Coronary artery (tissue), 2 donors: ENCODE measurements around the gene RIN3.
"Not testable (repeated sequence)": the region's sequence is repeated elsewhere in the genome, so short reads cannot be mapped to it uniquely, and the experiment has no call there.

ENCODE experiments used
- DNase-seq: peaks from one replicate; pipeline ENCODE4 v3.0.0-alpha.2; 2017; ENCODE audit warnings: low spot score
- H3K27ac ChIP-seq, 2 donors: fragments of 200-600 bp; sonication (generic); one replicate each; pipeline ENCODE4 v1.5.1; 2016 to 2019
- H3K4me3 ChIP-seq: fragments of 200-600 bp; sonication (generic); 2 replicates; pipeline ENCODE4 v1.5.1; 2016; ENCODE audit warnings: mild to moderate bottlenecking, moderate library complexity
- CTCF ChIP-seq: fragments of 200-600 bp; sonication (generic); IDR thresholded peaks from one replicate; pipeline ENCODE4 v1.5.1; 2019; ENCODE audit warnings: antibody characterized with exemption

The RIN3 gene

GRCh38 chr14:92529903-92530302, 16.3 kb downstream of the RIN3 start:
- Histone ChIP-seq H3K4me3 (no peak overlapping the region), H3K27ac (no peak overlapping the region)
- no peak for DNase-seq
- TF ChIP-seq CTCF: no peak

GRCh38 chr14:92531106-92531873, 17.7 kb downstream of the RIN3 start:
- TF ChIP-seq CTCF: no peak
- H3K27ac ChIP-seq: no peak overlapping the region
- DNase-seq: no peak

GRCh38 chr14:92532490-92533163, 19.0 kb downstream of the RIN3 start:
- Histone ChIP-seq H3K27ac (no peak overlapping the region), H3K4me3 (no peak overlapping the region)
- no peak for DNase-seq
- no peak for TF ChIP-seq CTCF

More at GRCh38 chr14:92531106-92531873, 17.7 kb downstream of the RIN3 start:
- no peak overlapping the region for H3K4me3 ChIP-seq

- TF ChIP-seq CTCF: no peak
- Histone ChIP-seq H3K27ac (no peak overlapping the region), H3K4me3 (no peak overlapping the region)
- no peak for DNase-seq
These were observed 21.5 kb downstream of the RIN3 start for GRCh38 chr14:92534932-92535643.

- DNase-seq, H3K27ac ChIP-seq, H3K4me3 ChIP-seq: not testable (repeated sequence)
These were observed 22.6 kb downstream of the RIN3 start for GRCh38 chr14:92536231-92536630.

- DNase-seq: no peak
- peak overlapping the region; percentile 71 to 90 for H3K27ac ChIP-seq
- H3K4me3 ChIP-seq: no peak overlapping the region
- no peak for TF ChIP-seq CTCF
These were observed 24.9 kb downstream of the RIN3 start for GRCh38 chr14:92538412-92538985.

GRCh38 chr14:92539419-92539818, 25.8 kb downstream of the RIN3 start:
- no peak for TF ChIP-seq CTCF
- DNase-seq: no peak
- H3K4me3 ChIP-seq: no peak overlapping the region
- peak overlapping the region; percentile 71 to 90 for H3K27ac ChIP-seq
